NT2/D1 (cell line): ENCODE data around the gene DSCAM.

ENCODE experiments used
- YY1 ChIP-seq: IDR thresholded peaks from 2 replicates; pipeline ENCODE4 v1.6.1; 2011; ENCODE audit not compliant: insufficient read length, insufficient read depth
- ZNF274 ChIP-seq: IDR thresholded peaks from 2 replicates; pipeline ENCODE4 v1.6.1; 2011; ENCODE audit warnings: mild to moderate bottlenecking, low read depth, low read length

DNA sequence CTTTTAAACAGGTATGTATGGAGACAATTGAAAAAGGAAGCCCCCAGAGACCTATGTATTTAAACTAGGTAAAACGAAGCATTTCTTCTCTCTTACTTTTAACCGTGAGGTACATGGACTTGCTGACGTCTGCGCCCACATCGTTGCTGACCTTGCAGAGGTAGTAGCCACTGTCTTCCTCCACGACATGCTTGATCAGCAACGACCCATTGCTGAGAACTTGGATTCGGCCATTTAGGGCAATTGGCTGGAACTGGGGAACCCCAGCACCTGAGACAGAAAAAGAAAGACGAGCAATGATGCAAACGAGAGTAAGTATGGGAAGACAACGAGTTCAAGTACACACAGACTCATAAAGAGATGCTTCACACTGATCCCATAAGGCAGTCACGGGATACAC lies 571.0 kb downstream of the DSCAM start:
- TF ChIP-seq ZNF274 (no peak), YY1 (no peak)
